Glutamatergic neuron (in vitro differentiated cells): ENCODE measurements around the gene ARHGEF6. TPM values are rescaled to one million over a fixed set of nuclear protein-coding genes. Genes with fewer than 3 reads are reported as not detected.

Experiments used
- DNase-seq: peaks from one replicate; pipeline ENCODE4 v3.0.0; 2022
- H3K27ac Mint-ChIP-seq: one replicate; pipeline ENCODE4 v1.8.0; 2020; ENCODE audit warnings: mild to moderate bottlenecking, mixed read lengths, inconsistent platforms; ENCODE audit not compliant: unreplicated experiment
- H3K27me3 Mint-ChIP-seq: one replicate; pipeline ENCODE4 v1.8.0; 2020; ENCODE audit warnings: mild to moderate bottlenecking, moderate library complexity, mixed read lengths, inconsistent platforms; ENCODE audit not compliant: unreplicated experiment
- H3K36me3 Mint-ChIP-seq: one replicate; pipeline ENCODE4 v1.8.0; 2020; ENCODE audit warnings: mild to moderate bottlenecking, mixed read lengths, inconsistent platforms; ENCODE audit not compliant: unreplicated experiment
- H3K4me1 Mint-ChIP-seq: one replicate; pipeline ENCODE4 v1.8.0; 2020; ENCODE audit warnings: mild to moderate bottlenecking, low read depth, mixed read lengths, inconsistent platforms; ENCODE audit not compliant: unreplicated experiment
- H3K4me3 Mint-ChIP-seq: one replicate; pipeline ENCODE4 v1.8.0; 2020; ENCODE audit warnings: mild to moderate bottlenecking, mixed read lengths, inconsistent platforms; ENCODE audit not compliant: unreplicated experiment
- H3K9me3 Mint-ChIP-seq: one replicate; pipeline ENCODE4 v1.8.0; 2020; ENCODE audit warnings: mild to moderate bottlenecking, moderate library complexity, mixed read lengths, inconsistent platforms; ENCODE audit not compliant: unreplicated experiment
- CTCF ChIP-seq: fragments of 200-600 bp; sonication (generic); IDR thresholded peaks from one replicate; pipeline ENCODE4 v1.5.0; 2021; ENCODE audit not compliant: partially characterized antibody, unreplicated experiment
- total RNA-seq: library from RNA; stranded (reverse); fragmentation: NEBNext Ultra II Directional; extraction: Animal tissue kit (Norgen Biotek cat#: 25700); gene quantifications from one replicate; pipeline ENCODE4 v1.2.1, GENCODE V29; 2021; ENCODE audit not compliant: unreplicated experiment

The ARHGEF6 gene
- total RNA-seq, 1 donor from 2014 or later: 59.5 TPM

GRCh38 chrX:136662104-136662503 lies 118.6 kb downstream of the ARHGEF6 start:
- TF ChIP-seq CTCF: no peak
- DNase-seq: no peak
- Mint-ChIP-seq H3K4me3 (no peak overlapping the region), H3K4me1 (peaks cover under 1% of the 10 kb centered on the region), H3K27ac (no peak overlapping the region), H3K27me3 (no peaks in the 10 kb centered on the region), H3K9me3 (peaks cover 4% of the 10 kb centered on the region), H3K36me3 (peaks cover 5% of the 10 kb centered on the region)

- no peak for TF ChIP-seq CTCF
- no peak for DNase-seq
- H3K9me3 Mint-ChIP-seq: peaks cover 13% of the 10 kb centered on the region
Measured at GRCh38 chrX:136660896-136661295, 119.8 kb downstream of the ARHGEF6 start.

GRCh38 chrX:136659174-136659573 lies 121.6 kb downstream of the ARHGEF6 start:
- Mint-ChIP-seq H3K4me1 (peaks cover 13% of the 10 kb centered on the region), H3K36me3 (no peaks in the 10 kb centered on the region), H3K9me3 (peaks cover 9% of the 10 kb centered on the region), H3K4me3 (no peak overlapping the region), H3K27me3 (peaks cover 5% of the 10 kb centered on the region), H3K27ac (no peak overlapping the region)
- no peak for TF ChIP-seq CTCF
- no peak for DNase-seq

More at GRCh38 chrX:136660896-136661295, 119.8 kb downstream of the ARHGEF6 start:
- Mint-ChIP-seq H3K4me1 (peaks cover 6% of the 10 kb centered on the region), H3K4me3 (no peak overlapping the region), H3K27ac (no peak overlapping the region), H3K36me3 (peaks cover 5% of the 10 kb centered on the region), H3K27me3 (peaks cover 5% of the 10 kb centered on the region)

- peaks cover 13% of the 10 kb centered on the region for H3K4me1 Mint-ChIP-seq
- H3K27me3 Mint-ChIP-seq: peaks cover 5% of the 10 kb centered on the region
- no peak for DNase-seq
- no peak overlapping the region for H3K4me3 Mint-ChIP-seq
- H3K27ac Mint-ChIP-seq: no peak overlapping the region
- no peaks in the 10 kb centered on the region for H3K36me3 Mint-ChIP-seq
- peaks cover 9% of the 10 kb centered on the region for H3K9me3 Mint-ChIP-seq
- TF ChIP-seq CTCF: no peak
Measured at GRCh38 chrX:136658151-136658550, 122.6 kb downstream of the ARHGEF6 start.

GRCh38 chrX:136656361-136656964 lies 124.3 kb downstream of the ARHGEF6 start:
- Mint-ChIP-seq H3K27ac (peak overlapping the region; percentile 70), H3K4me3 (no peak overlapping the region), H3K9me3 (peaks cover 9% of the 10 kb centered on the region), H3K4me1 (peaks cover 13% of the 10 kb centered on the region), H3K36me3 (no peaks in the 10 kb centered on the region), H3K27me3 (peaks cover 5% of the 10 kb centered on the region)
- DNase-seq: peak; percentile 23
- TF ChIP-seq CTCF: no peak
